Coronary artery (tissue), 2 donors: Measurements from ENCODE around the gene DOC2B.
"Not testable (repeated sequence)": the region's sequence is repeated elsewhere in the genome, so short reads cannot be mapped to it uniquely, and the experiment has no call there.

ENCODE experiments used
- DNase-seq: peaks from one replicate; pipeline ENCODE4 v3.0.0-alpha.2; 2017; ENCODE audit warnings: low spot score
- H3K27ac ChIP-seq, 2 donors: fragments of 200-600 bp; sonication (generic); one replicate each; pipeline ENCODE4 v1.5.1; 2016 to 2019
- H3K4me3 ChIP-seq: fragments of 200-600 bp; sonication (generic); 2 replicates; pipeline ENCODE4 v1.5.1; 2016; ENCODE audit warnings: mild to moderate bottlenecking, moderate library complexity
- CTCF ChIP-seq: fragments of 200-600 bp; sonication (generic); IDR thresholded peaks from one replicate; pipeline ENCODE4 v1.5.1; 2019; ENCODE audit warnings: antibody characterized with exemption

The DOC2B gene

GRCh38 chr17:216625-217024, 35.2 kb upstream of the DOC2B start:
- H3K4me3 ChIP-seq, result no peak overlapping the region
- DNase-seq, result no peak
- no peak overlapping the region for H3K27ac ChIP-seq
- TF ChIP-seq CTCF, result no peak

GRCh38 chr17:215563-216478, 34.4 kb upstream of the DOC2B start:
- H3K4me3 ChIP-seq, DNase-seq, H3K27ac ChIP-seq: not testable (repeated sequence)

- H3K27ac ChIP-seq, result no peak overlapping the region
- no peak for TF ChIP-seq CTCF
- H3K4me3 ChIP-seq, result no peak overlapping the region
- DNase-seq, result no peak
Measured at GRCh38 chr17:214881-215331, 33.5 kb upstream of the DOC2B start.

GRCh38 chr17:213286-214105, 32.0 kb upstream of the DOC2B start:
- no peak overlapping the region for H3K4me3 ChIP-seq
- H3K27ac ChIP-seq, result no peak overlapping the region
- no peak for TF ChIP-seq CTCF
- no peak for DNase-seq

GRCh38 chr17:210402-210801, 29.0 kb upstream of the DOC2B start:
- Histone ChIP-seq H3K4me3 (no peak overlapping the region), H3K27ac (no peak overlapping the region)
- no peak for DNase-seq
- TF ChIP-seq CTCF, result no peak

GRCh38 chr17:208429-208828, 27.0 kb upstream of the DOC2B start:
- TF ChIP-seq CTCF, result no peak
- no peak overlapping the region for H3K4me3 ChIP-seq
- H3K27ac ChIP-seq, result no peak overlapping the region
- no peak for DNase-seq

- no peak overlapping the region for H3K4me3 ChIP-seq
- H3K27ac ChIP-seq, result no peak overlapping the region
- DNase-seq, result no peak
- TF ChIP-seq CTCF, result no peak
Measured at GRCh38 chr17:207775-208174, 26.3 kb upstream of the DOC2B start.
